Mesendoderm (in vitro differentiated cells): ENCODE measurements around the gene UTS2R.

Experiments used
- DNase-seq: peaks from one replicate; pipeline ENCODE4 v3.0.0; 2013
- H2AK5ac ChIP-seq: 2 replicates; pipeline ENCODE4 v1.6.1; 2013; ENCODE audit warnings: low read length, inconsistent platforms
- H2BK120ac ChIP-seq: 2 replicates; pipeline ENCODE4 v1.6.1; 2013; ENCODE audit warnings: low read depth, mild to moderate bottlenecking, low read length, moderate library complexity, mixed read lengths
- H2BK15ac ChIP-seq: replicated peaks from 2 replicates; pipeline ENCODE4 v1.6.1; 2013; ENCODE audit warnings: low read depth, mild to moderate bottlenecking, moderate library complexity
- H2BK5ac ChIP-seq: 2 replicates; pipeline ENCODE4 v1.6.1; 2013; ENCODE audit warnings: low read length, inconsistent platforms
- H3K18ac ChIP-seq: 2 replicates; pipeline ENCODE4 v1.6.1; 2013; ENCODE audit warnings: mild to moderate bottlenecking, low read length, mixed read lengths
- H3K23ac ChIP-seq: one replicate; pipeline ENCODE4 v1.6.1; 2013; ENCODE audit warnings: low read length
- H3K27ac ChIP-seq: 2 replicates; pipeline ENCODE4 v1.5.1; 2013; ENCODE audit warnings: low read depth, mild to moderate bottlenecking, inconsistent platforms, low read length, moderate library complexity
- H3K27me3 ChIP-seq: 2 replicates; pipeline ENCODE4 v1.6.1; 2013; ENCODE audit warnings: low read length, control low read depth, mild to moderate bottlenecking, inconsistent platforms; ENCODE audit not compliant: insufficient read depth, poor library complexity
- H3K36me3 ChIP-seq: 2 replicates; pipeline ENCODE4 v1.6.1; 2013; ENCODE audit warnings: low read length, inconsistent platforms; ENCODE audit not compliant: control insufficient read depth, insufficient read depth
- H3K4ac ChIP-seq: one replicate; pipeline ENCODE4 v1.6.1; 2013; ENCODE audit warnings: low read depth, mild to moderate bottlenecking, low read length, moderate library complexity
- H3K4me1 ChIP-seq: 2 replicates; pipeline ENCODE4 v1.6.1; 2013; ENCODE audit warnings: low read depth, low read length, inconsistent platforms; ENCODE audit not compliant: control insufficient read depth
- H3K4me2 ChIP-seq: 2 replicates; pipeline ENCODE4 v1.6.1; 2013; ENCODE audit warnings: low read length
- H3K4me3 ChIP-seq: 2 replicates; pipeline ENCODE4 v1.5.1; 2013; ENCODE audit warnings: mild to moderate bottlenecking, low read length
- H3K56ac ChIP-seq: one replicate; pipeline ENCODE4 v1.6.1; 2013; ENCODE audit warnings: low read length
- H3K79me1 ChIP-seq: 2 replicates; pipeline ENCODE4 v1.6.1; 2013; ENCODE audit warnings: low read length, inconsistent platforms
- H3K79me2 ChIP-seq: 2 replicates; pipeline ENCODE4 v1.6.1; 2013; ENCODE audit warnings: mild to moderate bottlenecking, low read length; ENCODE audit not compliant: control insufficient read depth, insufficient read depth
- H3K9ac ChIP-seq: 2 replicates; pipeline ENCODE4 v1.6.1; 2013; ENCODE audit warnings: low read length, inconsistent platforms
- H4K5ac ChIP-seq: one replicate; pipeline ENCODE4 v1.6.1; 2013; ENCODE audit warnings: low read length
- H4K8ac ChIP-seq: one replicate; pipeline ENCODE4 v1.6.1; 2013; ENCODE audit warnings: low read depth, mild to moderate bottlenecking, control low read depth, low read length, moderate library complexity
- WGBS: extraction: QIAGEN DNeasy Blood & Tissue Kit; methylation state at CpG from one replicate; pipeline ENCODE4 v1.1.7; 2013; ENCODE audit warnings: low lambda C conversion rate, missing lambda C conversion rate; ENCODE audit not compliant: insufficient coverage; ENCODE audit errors: extremely low coverage; 5-methylcytosine and 5-hydroxymethylcytosine counted together

UTS2R gene

GRCh38 chr17:82325286-82326180 lies 46.0 kb upstream of the UTS2R start:
- H2AK5ac ChIP-seq = no peak overlapping the region
- H3K56ac ChIP-seq = no peak overlapping the region
- no peak overlapping the region for H3K4me3 ChIP-seq
- H3K9ac ChIP-seq = no peak overlapping the region
- no peaks in the 10 kb centered on the region for H3K27me3 ChIP-seq
- H3K4me1 ChIP-seq = no peaks in the 10 kb centered on the region
- H2BK15ac ChIP-seq = no peak overlapping the region
- H3K4ac ChIP-seq = no peak overlapping the region
- no peak overlapping the region for H3K4me2 ChIP-seq
- no peaks in the 10 kb centered on the region for H3K79me2 ChIP-seq
- H2BK5ac ChIP-seq = no peak overlapping the region
- no peak overlapping the region for H2BK120ac ChIP-seq
- no peak for DNase-seq
- no peak overlapping the region for H4K5ac ChIP-seq
- H3K79me1 ChIP-seq = no peaks in the 10 kb centered on the region
- H3K27ac ChIP-seq = no peak overlapping the region
- H3K36me3 ChIP-seq = no peaks in the 10 kb centered on the region
- no peak overlapping the region for H3K18ac ChIP-seq
- H4K8ac ChIP-seq = no peak overlapping the region
- WGBS = no CpG with 5 or more reads among the region's 30 CpGs
- H3K23ac ChIP-seq = no peak overlapping the region

GRCh38 chr17:82327289-82327688 lies 44.3 kb upstream of the UTS2R start:
- Histone ChIP-seq H2BK120ac (no peak overlapping the region), H3K4ac (no peak overlapping the region), H3K18ac (no peak overlapping the region), H4K5ac (no peak overlapping the region), H3K4me1 (no peaks in the 10 kb centered on the region), H2BK15ac (no peak overlapping the region), H3K9ac (no peak overlapping the region), H2AK5ac (no peak overlapping the region), H2BK5ac (no peak overlapping the region), H3K27ac (no peak overlapping the region), H3K4me2 (no peak overlapping the region), H3K56ac (no peak overlapping the region), H3K36me3 (no peaks in the 10 kb centered on the region), H3K23ac (no peak overlapping the region), H3K27me3 (peaks cover 2% of the 10 kb centered on the region), H3K79me1 (no peaks in the 10 kb centered on the region), H4K8ac (no peak overlapping the region), H3K79me2 (no peaks in the 10 kb centered on the region), H3K4me3 (no peak overlapping the region)
- DNase-seq = no peak
- WGBS = no CpG with 5 or more reads among the region's 15 CpGs

- Histone ChIP-seq H3K23ac (no peak overlapping the region), H3K79me2 (no peaks in the 10 kb centered on the region)
Measured at GRCh38 chr17:82327757-82328140, 43.8 kb upstream of the UTS2R start.

GRCh38 chr17:82328141-82328993 lies 43.2 kb upstream of the UTS2R start:
- no peak for DNase-seq
- H3K27ac ChIP-seq = no peak overlapping the region

More at GRCh38 chr17:82327757-82328140, 43.8 kb upstream of the UTS2R start:
- Histone ChIP-seq H3K4me3 (no peak overlapping the region), H3K36me3 (no peaks in the 10 kb centered on the region), H3K4ac (no peak overlapping the region), H4K5ac (no peak overlapping the region), H3K9ac (no peak overlapping the region), H4K8ac (no peak overlapping the region), H2BK15ac (no peak overlapping the region), H3K18ac (no peak overlapping the region), H3K4me2 (no peak overlapping the region), H2AK5ac (no peak overlapping the region), H3K79me1 (no peaks in the 10 kb centered on the region), H2BK120ac (no peak overlapping the region), H3K27me3 (peaks cover 3% of the 10 kb centered on the region), H3K4me1 (no peaks in the 10 kb centered on the region), H3K56ac (no peak overlapping the region), H2BK5ac (no peak overlapping the region), H3K27ac (no peak overlapping the region)
- no peak for DNase-seq
- no CpG with 5 or more reads among the region's 16 CpGs for WGBS

GRCh38 chr17:82328994-82329507 lies 42.5 kb upstream of the UTS2R start:
- Histone ChIP-seq H4K5ac (no peak overlapping the region), H3K4ac (no peak overlapping the region), H3K79me2 (no peaks in the 10 kb centered on the region), H3K79me1 (no peaks in the 10 kb centered on the region), H3K27ac (no peak overlapping the region), H4K8ac (no peak overlapping the region), H3K56ac (no peak overlapping the region), H3K4me1 (no peaks in the 10 kb centered on the region), H3K4me3 (no peak overlapping the region), H2AK5ac (no peak overlapping the region), H3K9ac (no peak overlapping the region), H2BK15ac (no peak overlapping the region), H3K27me3 (peaks cover 13% of the 10 kb centered on the region), H3K18ac (no peak overlapping the region), H3K36me3 (no peaks in the 10 kb centered on the region), H3K23ac (no peak overlapping the region), H3K4me2 (no peak overlapping the region), H2BK120ac (no peak overlapping the region), H2BK5ac (no peak overlapping the region)
- no CpG with 5 or more reads among the region's 15 CpGs for whole genome bisulfite sequencing
- no peak for DNase-seq

More at GRCh38 chr17:82328141-82328993, 43.2 kb upstream of the UTS2R start:
- H3K23ac ChIP-seq = no peak overlapping the region
- no peak overlapping the region for H4K8ac ChIP-seq
- no peaks in the 10 kb centered on the region for H3K36me3 ChIP-seq
- H2AK5ac ChIP-seq = no peak overlapping the region
- H3K4me3 ChIP-seq = no peak overlapping the region
- no peak overlapping the region for H3K56ac ChIP-seq
- H2BK120ac ChIP-seq = no peak overlapping the region
- H2BK15ac ChIP-seq = no peak overlapping the region
- no peaks in the 10 kb centered on the region for H3K4me1 ChIP-seq
- no peak overlapping the region for H3K4ac ChIP-seq
- WGBS = no CpG with 5 or more reads among the region's 28 CpGs
- no peak overlapping the region for H3K4me2 ChIP-seq
- no peak overlapping the region for H3K18ac ChIP-seq
- H3K79me1 ChIP-seq = no peaks in the 10 kb centered on the region
- H2BK5ac ChIP-seq = no peak overlapping the region
- no peaks in the 10 kb centered on the region for H3K79me2 ChIP-seq
- H3K9ac ChIP-seq = no peak overlapping the region
- H3K27me3 ChIP-seq = peaks cover 8% of the 10 kb centered on the region
- no peak overlapping the region for H4K5ac ChIP-seq
